ENCODE measurements around the gene CHRNB1.

GRCh38 chr17:7477392-7478275 is 32.8 kb downstream of the CHRNB1 start:
- TF ChIP-seq CTCF (IDR thresholded peaks at IDR 0.05 in 8 of 11, conservative IDR thresholded peaks at IDR 0.05 in 3 of 11): no peak
- TF ChIP-seq POLR2A (IDR thresholded peaks at IDR 0.05): no peak

Data from spleen (tissue), 7 donors.